Upper lobe of left lung (tissue), 6 donors: ENCODE results near the gene SFSWAP. TPM values are rescaled to one million over a fixed set of nuclear protein-coding genes. Genes with fewer than 3 reads are reported as not detected.

ENCODE experiments used
- ATAC-seq, 2 donors: fragments of 200-7000 bp; cut with Tn5 transposase; one replicate each; pipeline ENCODE4 v1.9.1; 2022; ENCODE audit warnings: mild to moderate bottlenecking in 2 of 2, moderate library complexity in 2 of 2; ENCODE audit not compliant: low FRiP score in 2 of 2
- DNase-seq, 2 donors: peaks; one replicate each; pipeline ENCODE4 v3.0.0-alpha.2; 2019 to 2020
- H3K27ac ChIP-seq, 4 donors: fragments of 200-600 bp; sonication (generic); one replicate each; pipeline ENCODE4 v1.5.1; 2016 to 2019
- H3K27me3 ChIP-seq, 4 donors: fragments of 200-600 bp; sonication (generic); one replicate each; pipeline ENCODE4 v1.5.1; 2017 to 2019
- H3K36me3 ChIP-seq, 4 donors: fragments of 200-600 bp; sonication (generic); one replicate each; pipeline ENCODE4 v1.5.1; 2016 to 2019
- H3K4me1 ChIP-seq, 4 donors: fragments of 200-600 bp; sonication (generic); one replicate each; pipeline ENCODE4 v1.5.1; 2018 to 2019
- H3K4me3 ChIP-seq, 4 donors: fragments of 200-600 bp; sonication (generic); one replicate each; pipeline ENCODE4 v1.5.1; 2017 to 2019; ENCODE audit warnings: mild to moderate bottlenecking in 2 of 4, moderate library complexity in 1 of 4
- H3K9me3 ChIP-seq, 4 donors: fragments of 200-600 bp; sonication (generic); one replicate each; pipeline ENCODE4 v1.5.1; 2018 to 2019
- CTCF ChIP-seq, 6 experiments: fragments of 450-650 bp in 4 of 6; fragments of 200-600 bp in 2 of 6; sonication (generic) in 2 of 6; IDR thresholded peaks; one replicate each; pipeline ENCODE4 v1.5.1; 2016 to 2019; ENCODE audit warnings: antibody characterized with exemption in 6 of 6
- EP300 ChIP-seq, 4 donors: sonication (generic); formaldehyde crosslinking; IDR thresholded peaks; one replicate each; pipeline ENCODE4 v1.5.1; 2017; ENCODE audit warnings: antibody characterized with exemption in 4 of 4, control low read depth in 2 of 4
- POLR2A ChIP-seq, 4 donors: fragments of 450-650 bp; IDR thresholded peaks; one replicate each; pipeline ENCODE4 v1.5.1; 2016 to 2017; ENCODE audit warnings: antibody characterized with exemption in 4 of 4, mild to moderate bottlenecking in 2 of 4
- POLR2AphosphoS5 ChIP-seq, 2 donors: sonication (generic); formaldehyde crosslinking; IDR thresholded peaks; one replicate each; pipeline ENCODE4 v1.5.1; 2017; ENCODE audit warnings: antibody characterized with exemption in 2 of 2
- WGBS, 2 donors: methylation state at CpG; one replicate each; pipeline ENCODE4 v1.1.5; 2017 to 2018; 5-methylcytosine and 5-hydroxymethylcytosine counted together
- total RNA-seq, 6 donors: library from RNA; depleted of rRNA in 4 of 6; stranded (reverse); fragments of >200 nt in 4 of 6; gene quantifications; one replicate each; pipeline versions ENCODE4 v1.1.0 to v1.2.1, GENCODE V29; 2016 to 2021
- donor health status: DM: no; HTN: no; CAD: no; lungs with moderate emphysema.
- donor health status: DM: no; HTN: yes; CAD: no; lungs with severe emphysema.

The SFSWAP gene
- total RNA-seq, 6 donors from 2014 or later, result 33.9 to 136 (median 51.4) TPM

DNA sequence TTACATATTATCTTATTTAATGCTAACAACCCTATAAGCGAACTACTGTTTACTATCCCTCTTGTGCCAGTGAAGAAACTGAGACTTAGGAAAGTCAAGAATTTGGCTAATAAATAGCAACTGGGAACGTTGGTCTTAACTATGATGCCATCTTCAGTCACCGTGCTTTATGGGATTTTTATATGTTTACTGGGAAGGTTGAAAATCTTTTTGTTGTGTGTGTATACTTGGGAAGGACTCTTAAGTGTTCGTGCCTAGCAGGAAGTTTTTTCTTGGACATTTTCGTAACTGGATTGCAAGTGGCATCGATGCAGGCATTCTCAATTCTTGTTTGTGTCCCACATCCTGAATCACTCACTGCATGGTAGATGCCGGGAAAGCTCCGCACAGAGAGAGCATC, 9.4 kb downstream of the SFSWAP start:
- peaks cover 0 to 7% (median 2%) of the 10 kb centered on the region in 4 donors for H3K4me1 ChIP-seq
- no peak overlapping the region for H3K4me3 ChIP-seq
- ATAC-seq (no peak), DNase-seq (no peak)
- TF ChIP-seq CTCF (IDR thresholded peaks at IDR 0.05), result no peak
- TF ChIP-seq EP300 (IDR thresholded peaks at IDR 0.05), result no peak
- TF ChIP-seq POLR2A (IDR thresholded peaks at IDR 0.05), result no peak
- TF ChIP-seq POLR2AphosphoS5 (IDR thresholded peaks at IDR 0.05), result no peak
- H3K9me3 ChIP-seq, result no peaks in the 10 kb centered on the region
- 88 to 93% methylated on average over 8 of the region's 8 CpGs for WGBS, 2 donors
- no peak overlapping the region for H3K27ac ChIP-seq
- H3K36me3 ChIP-seq, result peaks cover 19 to 99% (median 70%) of the 10 kb centered on the region in 4 donors
- no peaks in the 10 kb centered on the region for H3K27me3 ChIP-seq

GRCh38 chr12:131720921-131721320, 10.0 kb downstream of the SFSWAP start:
- H3K4me1 ChIP-seq, result peaks cover 0 to 7% (median 2%) of the 10 kb centered on the region in 4 donors
- DNase-seq (no peak), ATAC-seq (no peak)
- WGBS, 2 donors, result 94 to 95% methylated on average over 7 of the region's 7 CpGs
- no peak overlapping the region for H3K27ac ChIP-seq
- peaks cover 14 to 99% (median 70%) of the 10 kb centered on the region in 4 donors for H3K36me3 ChIP-seq
- H3K27me3 ChIP-seq, result no peaks in the 10 kb centered on the region
- TF ChIP-seq POLR2AphosphoS5 (IDR thresholded peaks at IDR 0.05), result no peak
- H3K4me3 ChIP-seq, result no peak overlapping the region
- H3K9me3 ChIP-seq, result no peaks in the 10 kb centered on the region

GRCh38 chr12:131721548-131721947, 10.7 kb downstream of the SFSWAP start:
- no peak for ATAC-seq
- 67 to 76% methylated on average over 1 of the region's 1 CpG for WGBS, 2 donors
- TF ChIP-seq CTCF (IDR thresholded peaks at IDR 0.05) (no peak), EP300 (IDR thresholded peaks at IDR 0.05) (no peak), POLR2A (IDR thresholded peaks at IDR 0.05) (no peak), POLR2AphosphoS5 (IDR thresholded peaks at IDR 0.05) (no peak)

GRCh38 chr12:131723532-131723931, 12.6 kb downstream of the SFSWAP start:
- WGBS, 2 donors, result 63 to 68% methylated on average over 5 of the region's 5 CpGs
- TF ChIP-seq CTCF (IDR thresholded peaks at IDR 0.05), result no peak
- no peak for TF ChIP-seq POLR2A (IDR thresholded peaks at IDR 0.05)
- TF ChIP-seq EP300 (IDR thresholded peaks at IDR 0.05), result no peak
- TF ChIP-seq POLR2AphosphoS5 (IDR thresholded peaks at IDR 0.05), result no peak
- DNase-seq (no peak), ATAC-seq (no peak)
- Histone ChIP-seq H3K36me3 (peaks cover 33 to 99% (median 73%) of the 10 kb centered on the region in 4 donors), H3K27ac (no peak overlapping the region), H3K27me3 (no peaks in the 10 kb centered on the region), H3K4me3 (no peak overlapping the region), H3K9me3 (no peaks in the 10 kb centered on the region), H3K4me1 (peaks cover 0 to 7% (median 2%) of the 10 kb centered on the region in 4 donors)

More at GRCh38 chr12:131721548-131721947, 10.7 kb downstream of the SFSWAP start:
- H3K27ac ChIP-seq, result no peak overlapping the region
- peaks cover 13 to 99% (median 69%) of the 10 kb centered on the region in 4 donors for H3K36me3 ChIP-seq
- H3K27me3 ChIP-seq, result no peaks in the 10 kb centered on the region
- no peaks in the 10 kb centered on the region for H3K9me3 ChIP-seq
- no peak for DNase-seq
- peaks cover 0 to 7% (median 2%) of the 10 kb centered on the region in 4 donors for H3K4me1 ChIP-seq
- H3K4me3 ChIP-seq, result no peak overlapping the region

- H3K9me3 ChIP-seq, result no peaks in the 10 kb centered on the region
- WGBS, 2 donors, result 66 to 79% methylated on average over 2 of the region's 2 CpGs
- H3K36me3 ChIP-seq, result peaks cover 43 to 99% (median 73%) of the 10 kb centered on the region in 4 donors
- no peak overlapping the region for H3K4me3 ChIP-seq
- peaks cover 0 to 7% (median 2%) of the 10 kb centered on the region in 4 donors for H3K4me1 ChIP-seq
- DNase-seq, result no peak
- ATAC-seq, result no peak
- no peak overlapping the region for H3K27ac ChIP-seq
- TF ChIP-seq CTCF (IDR thresholded peaks at IDR 0.05) (no peak), POLR2A (IDR thresholded peaks at IDR 0.05) (no peak), POLR2AphosphoS5 (IDR thresholded peaks at IDR 0.05) (no peak), EP300 (IDR thresholded peaks at IDR 0.05) (no peak)
- no peaks in the 10 kb centered on the region for H3K27me3 ChIP-seq
These were observed 13.6 kb downstream of the SFSWAP start for GRCh38 chr12:131724534-131724933.
